ENCODE data around the gene HABP4.

HABP4 gene

DNA sequence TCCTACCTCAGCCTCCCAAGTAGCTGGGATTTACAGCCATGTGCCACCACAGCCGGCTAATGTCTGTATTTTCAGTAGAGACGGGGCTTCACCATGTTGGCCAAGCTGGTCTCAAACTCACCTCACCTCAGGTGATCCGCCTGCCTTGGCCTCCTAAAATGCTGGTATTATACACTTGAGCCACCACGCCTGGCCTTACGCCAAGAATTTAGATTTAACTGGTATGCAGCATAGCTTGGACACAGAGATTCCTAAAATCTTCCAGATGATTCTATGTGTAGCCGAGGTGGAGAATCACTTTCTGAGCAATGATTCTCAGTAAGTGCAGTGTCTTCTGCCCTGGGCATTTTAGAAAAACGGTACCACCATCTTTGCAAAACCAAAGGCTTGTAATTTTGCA is 74.1 kb downstream of the HABP4 start:
- no peak for DNase-seq (ENCODE audit: low spot score)

GRCh38 chr9:96524764-96525163 is 74.8 kb downstream of the HABP4 start:
- no peak for DNase-seq (ENCODE audit: low spot score)

DNA sequence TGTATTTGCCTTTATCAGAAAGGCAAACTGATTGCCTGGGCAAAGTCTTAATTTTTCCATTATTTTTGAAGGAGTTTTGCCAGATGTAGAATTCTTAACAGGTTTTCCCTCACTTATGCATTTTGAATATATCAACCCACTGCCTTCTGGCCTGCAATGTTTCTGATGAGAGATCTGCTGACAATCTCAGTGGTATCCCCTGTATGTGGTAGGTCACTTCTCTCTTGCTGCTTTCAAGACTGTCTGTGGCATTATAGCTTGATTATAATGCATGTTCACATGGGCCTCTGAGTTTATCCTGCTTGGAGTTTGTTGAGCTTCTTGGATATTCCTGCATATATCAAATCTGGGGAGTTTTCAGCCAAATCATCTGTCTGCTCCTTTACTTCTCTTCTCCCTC is 82.2 kb downstream of the HABP4 start:
- no peak for DNase-seq (ENCODE audit: low spot score)

DNA sequence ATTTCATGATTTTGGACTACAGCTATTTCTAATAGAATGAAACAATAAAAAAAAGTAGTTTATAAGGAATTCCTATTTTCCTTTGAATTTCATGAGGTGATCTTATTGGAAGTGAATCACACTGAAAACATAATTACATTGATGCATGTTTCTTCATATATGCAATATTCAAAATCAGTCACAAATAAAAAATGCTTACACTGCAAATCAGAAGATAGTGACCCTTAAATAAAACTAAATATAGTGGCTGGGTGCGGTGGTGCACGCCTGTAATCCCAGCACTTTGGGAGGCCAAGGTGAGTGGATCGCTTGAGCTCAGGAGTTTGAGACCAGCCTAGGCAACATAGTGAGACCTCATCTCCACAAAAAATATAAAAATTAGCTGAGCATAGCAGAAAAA is 90.1 kb downstream of the HABP4 start:
- no peak for DNase-seq (ENCODE audit: low spot score)
